ENCODE measurements around the gene PSTPIP1. TPM values are rescaled to one million over a fixed set of nuclear protein-coding genes. Genes with fewer than 3 reads are reported as not detected.

The PSTPIP1 gene
- polyA plus RNA-seq, 1 donor from 2014 or later = not detected

GRCh38 chr15:77004189-77004588 is 9.3 kb downstream of the PSTPIP1 start:
- no peak overlapping the region for H3K4me3 ChIP-seq (ENCODE audit: low read length)
- H3K27ac ChIP-seq (ENCODE audit: low read length) = no peak overlapping the region
- H3K9me3 ChIP-seq (ENCODE audit: low read length) = no peaks in the 10 kb centered on the region
- no peaks in the 10 kb centered on the region for H3K79me2 ChIP-seq (replicated peaks; ENCODE audit: insufficient read depth, low read length)
- no peaks in the 10 kb centered on the region for H4K20me1 ChIP-seq (ENCODE audit: insufficient read depth)
- no peaks in the 10 kb centered on the region for H3K27me3 ChIP-seq (ENCODE audit: insufficient read depth, low read depth, low read length)
- H3K9me2 ChIP-seq (ENCODE audit: insufficient read depth, low read length) = no peaks in the 10 kb centered on the region
- no peaks in the 10 kb centered on the region for H3K36me3 ChIP-seq (ENCODE audit: insufficient read depth, low read length)
- no peak overlapping the region for H3K9ac ChIP-seq (ENCODE audit: low read length)
- H3F3A ChIP-seq (ENCODE audit: insufficient read depth, low read length, poor library complexity, severe bottlenecking) = no peaks in the 10 kb centered on the region
- H3K4me2 ChIP-seq (ENCODE audit: low read length) = no peak overlapping the region
- no peak overlapping the region for H2AFZ ChIP-seq (ENCODE audit: low read depth, low read length)
- no peak for TF ChIP-seq RAD21 (conservative IDR thresholded peaks at IDR 0.05)
- no peak for TF ChIP-seq MXI1 (conservative IDR thresholded peaks at IDR 0.05; ENCODE audit: poor library complexity, severe bottlenecking)
- TF ChIP-seq, protein P1, sequence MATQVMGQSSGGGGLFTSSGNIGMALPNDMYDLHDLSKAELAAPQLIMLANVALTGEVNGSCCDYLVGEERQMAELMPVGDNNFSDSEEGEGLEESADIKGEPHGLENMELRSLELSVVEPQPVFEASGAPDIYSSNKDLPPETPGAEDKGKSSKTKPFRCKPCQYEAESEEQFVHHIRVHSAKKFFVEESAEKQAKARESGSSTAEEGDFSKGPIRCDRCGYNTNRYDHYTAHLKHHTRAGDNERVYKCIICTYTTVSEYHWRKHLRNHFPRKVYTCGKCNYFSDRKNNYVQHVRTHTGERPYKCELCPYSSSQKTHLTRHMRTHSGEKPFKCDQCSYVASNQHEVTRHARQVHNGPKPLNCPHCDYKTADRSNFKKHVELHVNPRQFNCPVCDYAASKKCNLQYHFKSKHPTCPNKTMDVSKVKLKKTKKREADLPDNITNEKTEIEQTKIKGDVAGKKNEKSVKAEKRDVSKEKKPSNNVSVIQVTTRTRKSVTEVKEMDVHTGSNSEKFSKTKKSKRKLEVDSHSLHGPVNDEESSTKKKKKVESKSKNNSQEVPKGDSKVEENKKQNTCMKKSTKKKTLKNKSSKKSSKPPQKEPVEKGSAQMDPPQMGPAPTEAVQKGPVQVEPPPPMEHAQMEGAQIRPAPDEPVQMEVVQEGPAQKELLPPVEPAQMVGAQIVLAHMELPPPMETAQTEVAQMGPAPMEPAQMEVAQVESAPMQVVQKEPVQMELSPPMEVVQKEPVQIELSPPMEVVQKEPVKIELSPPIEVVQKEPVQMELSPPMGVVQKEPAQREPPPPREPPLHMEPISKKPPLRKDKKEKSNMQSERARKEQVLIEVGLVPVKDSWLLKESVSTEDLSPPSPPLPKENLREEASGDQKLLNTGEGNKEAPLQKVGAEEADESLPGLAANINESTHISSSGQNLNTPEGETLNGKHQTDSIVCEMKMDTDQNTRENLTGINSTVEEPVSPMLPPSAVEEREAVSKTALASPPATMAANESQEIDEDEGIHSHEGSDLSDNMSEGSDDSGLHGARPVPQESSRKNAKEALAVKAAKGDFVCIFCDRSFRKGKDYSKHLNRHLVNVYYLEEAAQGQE (IDR thresholded peaks at IDR 0.05; ENCODE audit: borderline replicate concordance) = no peak
- no peak for TF ChIP-seq EZH2 (IDR thresholded peaks at IDR 0.05; ENCODE audit: borderline replicate concordance, insufficient read depth, low read length, poor library complexity, severe bottlenecking)
- no peak for TF ChIP-seq EP300 (conservative IDR thresholded peaks at IDR 0.05; ENCODE audit: poor library complexity, severe bottlenecking)
- no peak for TF ChIP-seq POLR2AphosphoS5 (IDR thresholded peaks at IDR 0.05)
- TF ChIP-seq, protein P2, sequence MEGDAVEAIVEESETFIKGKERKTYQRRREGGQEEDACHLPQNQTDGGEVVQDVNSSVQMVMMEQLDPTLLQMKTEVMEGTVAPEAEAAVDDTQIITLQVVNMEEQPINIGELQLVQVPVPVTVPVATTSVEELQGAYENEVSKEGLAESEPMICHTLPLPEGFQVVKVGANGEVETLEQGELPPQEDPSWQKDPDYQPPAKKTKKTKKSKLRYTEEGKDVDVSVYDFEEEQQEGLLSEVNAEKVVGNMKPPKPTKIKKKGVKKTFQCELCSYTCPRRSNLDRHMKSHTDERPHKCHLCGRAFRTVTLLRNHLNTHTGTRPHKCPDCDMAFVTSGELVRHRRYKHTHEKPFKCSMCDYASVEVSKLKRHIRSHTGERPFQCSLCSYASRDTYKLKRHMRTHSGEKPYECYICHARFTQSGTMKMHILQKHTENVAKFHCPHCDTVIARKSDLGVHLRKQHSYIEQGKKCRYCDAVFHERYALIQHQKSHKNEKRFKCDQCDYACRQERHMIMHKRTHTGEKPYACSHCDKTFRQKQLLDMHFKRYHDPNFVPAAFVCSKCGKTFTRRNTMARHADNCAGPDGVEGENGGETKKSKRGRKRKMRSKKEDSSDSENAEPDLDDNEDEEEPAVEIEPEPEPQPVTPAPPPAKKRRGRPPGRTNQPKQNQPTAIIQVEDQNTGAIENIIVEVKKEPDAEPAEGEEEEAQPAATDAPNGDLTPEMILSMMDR (IDR thresholded peaks at IDR 0.05; ENCODE audit: poor library complexity, severe bottlenecking) = no peak
- TF ChIP-seq SMC3 (conservative IDR thresholded peaks at IDR 0.05; ENCODE audit: poor library complexity) = no peak
- TF ChIP-seq TAF1 (IDR thresholded peaks at IDR 0.05; ENCODE audit: low read depth) = no peak

DNA sequence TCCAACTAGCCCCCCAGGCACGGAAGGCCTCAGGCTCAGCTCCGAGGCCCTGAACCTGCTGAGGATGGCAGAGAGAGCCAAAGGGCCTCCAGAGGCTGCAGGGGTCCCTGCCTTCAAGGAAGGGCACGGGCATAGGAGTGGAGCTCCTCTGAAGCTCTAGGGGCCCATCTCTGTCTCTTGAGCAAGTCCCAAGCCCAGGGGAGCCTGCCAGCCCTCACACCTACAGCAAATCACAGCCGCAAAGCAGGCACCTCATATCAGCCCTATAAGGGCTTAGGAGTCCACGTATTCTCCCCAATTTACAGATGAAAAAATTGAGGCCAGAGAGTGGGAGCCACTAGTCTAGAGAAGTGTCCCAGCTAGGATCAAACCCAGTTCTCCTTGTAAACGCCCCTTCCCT is 14.2 kb downstream of the PSTPIP1 start:
- H3K79me2 ChIP-seq (replicated peaks; ENCODE audit: insufficient read depth, low read length) = no peaks in the 10 kb centered on the region
- no peak overlapping the region for H2AFZ ChIP-seq (ENCODE audit: low read depth, low read length)
- H3K27me3 ChIP-seq (ENCODE audit: insufficient read depth, low read depth, low read length) = no peaks in the 10 kb centered on the region
- no peak overlapping the region for H3K4me3 ChIP-seq (ENCODE audit: low read length)
- H3K36me3 ChIP-seq (ENCODE audit: insufficient read depth, low read length) = no peaks in the 10 kb centered on the region
- no peaks in the 10 kb centered on the region for H3K9me3 ChIP-seq (ENCODE audit: low read length)
- H3K9me2 ChIP-seq (ENCODE audit: insufficient read depth, low read length) = no peaks in the 10 kb centered on the region
- no peak overlapping the region for H3K27ac ChIP-seq (ENCODE audit: low read length)
- TF ChIP-seq POLR2AphosphoS5 (IDR thresholded peaks at IDR 0.05) (no peak), RAD21 (conservative IDR thresholded peaks at IDR 0.05) (no peak), SMC3 (conservative IDR thresholded peaks at IDR 0.05; ENCODE audit: poor library complexity) (no peak), TAF1 (IDR thresholded peaks at IDR 0.05; ENCODE audit: low read depth) (no peak), EP300 (conservative IDR thresholded peaks at IDR 0.05; ENCODE audit: poor library complexity, severe bottlenecking) (no peak), EZH2 (IDR thresholded peaks at IDR 0.05; ENCODE audit: borderline replicate concordance, insufficient read depth, low read length, poor library complexity, severe bottlenecking) (no peak), MXI1 (conservative IDR thresholded peaks at IDR 0.05; ENCODE audit: poor library complexity, severe bottlenecking) (no peak)
- TF ChIP-seq, protein P1 (IDR thresholded peaks at IDR 0.05; ENCODE audit: borderline replicate concordance) = no peak
- TF ChIP-seq, protein P2 (IDR thresholded peaks at IDR 0.05; ENCODE audit: poor library complexity, severe bottlenecking) = no peak
- H3K4me2 ChIP-seq (ENCODE audit: low read length) = no peak overlapping the region
- no peaks in the 10 kb centered on the region for H4K20me1 ChIP-seq (ENCODE audit: insufficient read depth)
- no peaks in the 10 kb centered on the region for H3F3A ChIP-seq (ENCODE audit: insufficient read depth, low read length, poor library complexity, severe bottlenecking)
- H3K9ac ChIP-seq (ENCODE audit: low read length) = no peak overlapping the region

Measured in neural cell (in vitro differentiated cells).